ENCODE measurements around the gene SLC25A52.
"Not testable (repeated sequence)": the region's sequence is repeated elsewhere in the genome, so short reads cannot be mapped to it uniquely, and the experiment has no call there.

Gene SLC25A52

GRCh38 chr18:31760695-31761094, at the start of gene SLC25A52:
TSS of gene SLC25A52 (minus strand) at chr18:31760880. CDS start at chr18:31760661, 219 bp downstream.
- DNase-seq (ENCODE audit: low read depth) = no peak

- not testable (repeated sequence) for DNase-seq (ENCODE audit: low read depth)
These were observed 48.4 kb upstream of the SLC25A52 start for GRCh38 chr18:31809049-31809448.

GRCh38 chr18:31801078-31801477, 40.4 kb upstream of the SLC25A52 start:
- DNase-seq (ENCODE audit: low read depth) = no peak

DNA sequence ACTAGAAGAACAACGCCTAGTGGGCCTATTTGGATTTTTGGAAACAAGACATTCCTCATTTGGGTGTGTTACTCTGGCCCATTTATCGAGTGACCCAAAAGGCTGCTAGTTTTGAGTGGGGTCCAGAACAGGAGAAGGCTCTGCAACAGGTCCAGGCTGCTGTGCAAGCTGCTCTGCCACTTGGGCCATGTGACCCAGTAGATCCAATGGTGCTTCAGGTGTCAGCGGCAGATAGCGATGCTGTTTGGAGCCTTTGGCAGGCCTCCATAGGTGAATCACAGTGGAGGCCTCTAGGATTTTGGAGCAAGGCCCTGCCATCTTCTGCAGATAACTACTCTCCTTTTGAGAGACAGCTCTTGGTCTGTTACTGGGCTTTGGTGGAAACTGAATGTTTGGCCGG, 38.6 kb upstream of the SLC25A52 start:
- DNase-seq (ENCODE audit: low read depth) = not testable (repeated sequence)

DNA sequence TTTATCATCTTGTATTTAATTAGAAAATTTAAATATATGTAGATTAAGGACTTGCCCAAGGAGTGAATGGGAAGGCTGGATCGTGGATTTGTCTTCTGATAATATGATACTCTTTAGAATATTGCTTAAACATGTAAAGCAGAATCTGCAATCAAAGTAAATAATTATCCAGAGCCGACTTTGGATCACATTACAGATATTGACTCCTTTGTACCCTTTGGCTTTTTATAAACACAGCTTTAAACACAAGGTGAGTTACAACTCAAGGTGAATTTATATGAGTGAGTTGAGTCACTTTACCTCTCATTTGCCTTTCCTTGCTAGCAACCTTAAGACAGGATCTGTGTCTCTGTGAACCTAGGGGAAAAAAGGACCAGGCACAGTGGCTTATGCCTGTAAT, 37.7 kb upstream of the SLC25A52 start:
- DNase-seq (ENCODE audit: low read depth) = no peak

- no peak for DNase-seq (ENCODE audit: low read depth)
These were observed 35.1 kb upstream of the SLC25A52 start for GRCh38 chr18:31795747-31796146.

DNA sequence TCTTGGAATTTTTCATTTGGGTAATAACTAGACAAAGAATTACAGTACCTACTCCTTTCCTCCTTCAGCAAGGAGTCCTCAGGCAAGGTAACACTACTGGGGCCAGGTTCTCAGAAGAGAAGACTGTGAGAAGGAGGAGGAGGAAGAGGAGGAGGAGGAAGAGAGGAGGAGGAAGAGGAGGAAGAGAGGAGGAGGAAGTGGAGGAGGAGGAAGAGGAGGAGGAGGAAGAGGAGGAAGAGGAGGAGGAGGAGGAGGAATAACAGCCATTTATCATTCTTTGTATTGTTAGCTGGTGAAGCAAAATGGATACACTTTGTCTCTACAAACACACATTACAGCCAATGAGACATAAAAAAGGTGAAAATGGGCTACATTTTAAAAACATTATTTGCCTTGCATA, 32.9 kb upstream of the SLC25A52 start:
- no peak for DNase-seq (ENCODE audit: low read depth)

DNA sequence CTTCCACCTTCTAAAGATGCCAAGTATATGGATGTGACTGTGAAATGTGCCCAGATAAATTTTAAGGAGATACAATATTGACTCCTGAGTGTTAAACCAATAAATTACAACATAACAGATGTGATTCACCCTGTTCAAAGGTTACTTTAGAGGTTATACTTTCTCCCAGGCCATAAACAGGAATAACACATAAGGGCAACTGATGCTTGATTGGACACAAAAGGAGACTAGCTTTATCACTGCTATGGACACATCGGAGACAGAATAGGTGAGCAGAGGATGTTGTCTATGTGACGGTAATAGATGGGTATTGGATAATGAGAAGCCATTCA, 31.9 kb upstream of the SLC25A52 start:
- no peak for DNase-seq (ENCODE audit: low read depth)

GRCh38 chr18:31791817-31792579, 31.3 kb upstream of the SLC25A52 start:
- DNase-seq (ENCODE audit: low read depth) = no peak

GRCh38 chr18:31789409-31789808, 28.7 kb upstream of the SLC25A52 start:
- no peak for DNase-seq (ENCODE audit: low read depth)

- no peak for DNase-seq (ENCODE audit: low read depth)
These were observed 22.4 kb upstream of the SLC25A52 start for GRCh38 chr18:31783059-31783458.

DNA sequence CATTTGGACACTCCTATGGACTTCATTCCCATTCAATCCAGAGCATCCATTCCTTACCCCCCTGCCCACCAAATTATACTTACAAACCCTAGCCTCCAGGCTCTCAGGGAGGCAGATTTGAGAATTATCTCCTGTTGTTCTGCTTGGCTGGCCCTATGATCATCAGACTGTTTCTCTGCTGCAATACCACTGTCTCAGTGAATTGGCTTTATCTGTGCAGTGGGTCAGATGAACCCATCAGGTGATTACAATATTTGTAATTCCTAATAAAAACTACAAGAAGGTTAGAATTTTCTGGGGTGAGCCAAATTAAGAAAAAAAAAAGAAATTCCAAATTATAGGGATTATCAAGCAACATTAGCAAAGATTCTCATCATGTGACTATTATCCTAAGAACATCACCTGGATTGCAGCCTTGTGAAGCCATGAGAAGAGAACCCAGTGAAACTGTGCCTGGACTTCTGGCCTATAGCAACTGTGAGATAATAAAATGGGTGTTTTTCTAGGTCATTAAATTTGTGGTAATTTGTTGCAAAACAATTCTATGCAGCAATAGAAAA, 17.8 kb upstream of the SLC25A52 start:
- DNase-seq (ENCODE audit: low read depth) = no peak

GRCh38 chr18:31776093-31776492, 15.4 kb upstream of the SLC25A52 start:
- no peak for DNase-seq (ENCODE audit: low read depth)

DNA sequence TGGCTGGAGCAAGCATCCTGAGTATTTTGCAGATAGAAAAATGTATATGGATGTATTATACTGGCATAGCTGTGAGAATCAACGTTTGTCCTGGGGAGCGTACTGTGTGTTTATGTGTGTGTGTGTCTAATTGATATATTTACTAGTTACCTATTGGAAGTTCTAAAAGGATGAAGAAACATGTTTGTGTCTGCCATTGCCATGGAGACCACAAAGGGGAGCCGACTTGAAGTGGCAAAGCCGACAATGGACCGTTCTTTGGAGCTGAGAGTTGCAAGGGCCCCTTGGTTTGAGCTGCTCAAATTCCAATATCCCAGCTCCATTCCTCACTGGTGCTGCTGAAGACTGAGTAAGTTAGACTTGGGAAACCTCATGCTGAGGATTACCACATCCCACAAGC, 14.3 kb upstream of the SLC25A52 start:
- no peak for DNase-seq (ENCODE audit: low read depth)

- no peak for DNase-seq (ENCODE audit: low read depth)
These were observed 13.8 kb upstream of the SLC25A52 start for GRCh38 chr18:31774477-31774785.

- no peak for DNase-seq (ENCODE audit: low read depth)
These were observed 13.2 kb upstream of the SLC25A52 start for GRCh38 chr18:31773774-31774476.

DNA sequence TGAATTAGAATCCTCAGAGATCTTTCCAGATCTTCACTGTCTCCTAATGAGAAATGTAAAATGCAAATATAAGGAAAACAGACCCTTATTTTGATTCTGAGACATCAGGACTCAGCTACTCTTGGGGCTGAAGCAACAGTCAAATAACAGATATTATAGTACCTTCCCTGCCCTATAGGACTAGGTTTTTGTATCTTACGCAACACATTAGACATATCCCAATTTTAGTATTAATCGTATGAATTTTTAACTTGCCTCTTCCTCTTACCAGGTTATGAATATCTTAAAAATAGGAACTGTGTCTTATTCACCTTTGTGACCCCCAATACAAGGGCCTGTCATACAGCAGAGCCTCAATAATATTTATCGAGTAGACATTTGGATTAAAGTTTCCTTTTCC, 12.0 kb upstream of the SLC25A52 start:
- no peak for DNase-seq (ENCODE audit: low read depth)

GRCh38 chr18:31750273-31750672, 10.4 kb downstream of the SLC25A52 start:
- no peak for DNase-seq (ENCODE audit: low read depth)

GRCh38 chr18:31746396-31746795, 14.3 kb downstream of the SLC25A52 start:
- no peak for DNase-seq (ENCODE audit: low read depth)

DNA sequence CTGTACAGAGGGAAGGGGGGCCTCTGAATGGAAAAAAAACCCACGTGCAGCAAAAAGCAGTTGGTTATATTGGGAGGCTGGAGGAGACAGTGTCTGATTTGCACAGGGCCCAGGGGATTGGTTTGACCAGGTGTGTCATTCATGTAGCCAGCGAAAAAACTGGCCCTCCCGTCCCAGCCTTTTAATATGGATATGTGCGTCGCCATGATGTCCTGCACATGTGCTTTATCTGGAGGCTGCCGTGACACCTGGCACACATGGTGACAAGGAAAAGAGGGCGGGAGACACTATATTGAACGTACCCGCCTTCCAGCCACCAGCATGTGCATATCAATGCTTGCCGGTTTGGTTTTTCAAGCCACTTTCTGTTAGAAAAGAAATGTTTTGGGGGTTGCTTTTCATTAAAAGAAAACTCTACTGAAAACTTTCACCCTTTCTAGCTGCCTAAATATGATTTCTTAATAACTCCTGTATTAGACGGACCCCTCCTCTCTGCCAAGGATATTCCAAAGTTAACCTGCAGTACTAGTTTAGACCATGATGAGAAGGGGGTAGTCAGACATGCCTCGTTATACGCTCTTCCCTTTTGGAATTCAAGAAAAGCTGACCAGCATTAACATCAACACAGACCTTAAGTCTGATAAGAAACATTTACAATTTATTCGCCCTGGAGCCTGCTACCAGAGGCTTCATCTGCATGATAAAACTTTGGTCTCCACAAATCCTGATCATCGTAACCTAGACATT, 16.2 kb downstream of the SLC25A52 start:
- no peak for DNase-seq (ENCODE audit: low read depth)

DNA sequence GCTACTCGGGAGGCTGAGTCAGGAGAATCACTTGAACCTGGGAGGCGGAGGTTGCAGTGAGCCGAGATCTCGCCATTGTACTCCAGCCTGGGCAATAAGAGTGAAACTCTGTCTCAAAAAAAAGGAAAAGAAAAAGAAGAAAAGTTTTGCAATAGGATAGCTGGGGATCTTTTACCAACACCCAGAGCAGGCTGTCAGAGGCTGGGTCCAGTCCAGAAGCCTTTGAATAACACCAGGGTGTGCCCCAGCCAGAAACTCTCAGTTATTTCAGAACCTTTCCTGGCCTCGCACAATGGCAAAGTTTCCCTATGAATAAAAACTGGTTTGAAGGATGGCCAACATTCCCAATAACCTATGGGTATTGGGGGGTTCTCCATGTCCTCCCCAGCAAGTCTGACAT, 17.1 kb downstream of the SLC25A52 start:
- DNase-seq (ENCODE audit: low read depth) = not testable (repeated sequence)

DNA sequence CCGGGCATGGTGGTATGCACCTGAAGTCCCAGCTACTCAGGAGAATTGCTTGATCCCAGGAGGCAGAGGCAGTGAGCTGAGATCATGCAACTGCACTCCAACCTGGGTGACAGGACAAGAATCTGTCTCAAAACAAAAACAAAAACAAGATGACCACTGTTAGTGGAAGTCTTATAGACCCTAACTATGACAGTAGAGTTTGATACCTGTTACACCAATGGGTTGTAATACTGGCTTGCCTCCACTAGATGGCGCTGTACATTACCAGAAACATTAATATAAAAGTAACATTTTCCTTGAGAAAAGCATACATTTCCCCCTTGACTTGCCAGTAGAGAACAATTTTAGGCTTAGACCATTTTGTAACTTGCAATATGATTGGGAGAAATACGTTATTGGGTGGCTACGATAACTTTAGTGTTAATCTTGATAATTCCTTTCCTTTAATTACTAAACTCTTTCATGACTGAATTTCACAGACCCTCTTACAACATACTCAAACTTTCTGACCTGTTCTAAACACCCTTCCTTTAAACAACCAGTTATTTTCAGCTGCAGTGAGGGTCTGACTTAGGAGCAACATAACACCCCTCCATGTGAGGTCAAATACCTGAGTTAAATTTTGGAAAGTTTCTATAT, 19.5 kb downstream of the SLC25A52 start:
- DNase-seq (ENCODE audit: low read depth) = no peak
